ENCODE measurements around the gene MCMBP. TPM values are rescaled to one million over a fixed set of nuclear protein-coding genes. Genes with fewer than 3 reads are reported as not detected.

Gene MCMBP
- total RNA-seq, 2 experiments from 2014 or later = 53.8 to 77.5 TPM

DNA sequence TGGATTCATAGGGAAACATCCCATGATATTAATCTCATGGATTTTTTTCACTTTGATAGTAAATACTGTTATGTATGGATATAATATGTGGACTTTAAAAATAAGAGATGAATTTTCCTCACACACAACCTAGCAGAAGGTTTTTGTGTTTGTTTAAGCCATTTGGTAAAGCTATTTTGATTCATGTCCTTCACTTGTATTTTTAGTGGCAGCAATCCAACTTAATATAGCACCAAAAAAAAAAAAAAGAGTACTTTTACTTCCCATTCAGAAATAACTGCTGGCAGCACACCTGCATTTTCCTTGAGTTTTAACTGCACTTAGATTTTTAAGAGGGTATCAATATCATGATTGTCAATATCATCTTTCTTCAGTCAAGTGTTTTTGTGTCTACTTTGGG is 60.0 kb downstream of the MCMBP start:
- Histone ChIP-seq H3K79me2 (ENCODE audit: insufficient read depth, low read depth, low read length) (no peaks in the 10 kb centered on the region), H2AFZ (ENCODE audit: low read length) (no peak overlapping the region), H3K4me2 (ENCODE audit: low read length) (peak overlapping the region; percentile 46; the same call in 1 of the 2 replicates), H3K9me2 (ENCODE audit: insufficient read depth, low read length) (no peaks in the 10 kb centered on the region), H3K9me3 (ENCODE audit: low read length) (no peaks in the 10 kb centered on the region), H3K27ac (ENCODE audit: low read depth, low read length, poor library complexity, severe bottlenecking) (no peak overlapping the region), H4K20me1 (ENCODE audit: insufficient read depth, low read length) (no peaks in the 10 kb centered on the region), H3K4me3 (ENCODE audit: low read depth, low read length, poor library complexity, severe bottlenecking) (no peak overlapping the region), H3K4me1 (ENCODE audit: insufficient read depth, low read length, poor library complexity, severe bottlenecking) (peaks cover 14% of the 10 kb centered on the region), H3K36me3 (ENCODE audit: insufficient read depth, low read length) (no peaks in the 10 kb centered on the region)
- POLR2A ChIA-PET = interaction anchor here (0.8 to 1.8 kb wide), 2 partner anchors 10 to 14 kb away, joined by 6 to 7 read pairs; no protein-coding TSS in a partner anchor
- BruUV-seq (replicated peaks) = no TSS peak
- TF ChIP-seq CTCF (conservative IDR thresholded peaks at IDR 0.05; ENCODE audit: low read length) (no peak), EZH2phosphoT487 (IDR thresholded peaks at IDR 0.05; ENCODE audit: borderline replicate concordance, low read depth, low read length) (no peak)
- CTCF ChIA-PET (ENCODE audit: unreplicated experiment) = interaction anchor here (0.9 kb wide), 1 partner anchor 125 kb away, joined by 3 read pairs; no protein-coding TSS in a partner anchor
- no peak for DNase-seq (ENCODE audit: low spot score)
- intact Hi-C loops (cut with micrococcal nuclease; ENCODE audit: unreplicated experiment) = no loop called here

- H3K4me1 ChIP-seq (ENCODE audit: insufficient read depth, low read length, poor library complexity, severe bottlenecking) = peaks cover 14% of the 10 kb centered on the region
- no TSS peak for BruUV-seq (replicated peaks)
- no peak for DNase-seq (ENCODE audit: low spot score)
- H3K27ac ChIP-seq (ENCODE audit: low read depth, low read length, poor library complexity, severe bottlenecking) = no peak overlapping the region
- no peak overlapping the region for H3K4me2 ChIP-seq (ENCODE audit: low read length)
- no peaks in the 10 kb centered on the region for H3K36me3 ChIP-seq (ENCODE audit: insufficient read depth, low read length)
- POLR2A ChIA-PET = interaction anchor here (1.8 kb wide), 1 partner anchor 11 kb away, joined by 6 read pairs; no protein-coding TSS in a partner anchor
- TF ChIP-seq EZH2phosphoT487 (IDR thresholded peaks at IDR 0.05; ENCODE audit: borderline replicate concordance, low read depth, low read length) (no peak), CTCF (conservative IDR thresholded peaks at IDR 0.05; ENCODE audit: low read length) (no peak)
- H2AFZ ChIP-seq (ENCODE audit: low read length) = no peak overlapping the region
- H3K9me2 ChIP-seq (ENCODE audit: insufficient read depth, low read length) = no peaks in the 10 kb centered on the region
- H3K9me3 ChIP-seq (ENCODE audit: low read length) = no peaks in the 10 kb centered on the region
- CTCF ChIA-PET (ENCODE audit: unreplicated experiment) = no interaction called here
- H3K4me3 ChIP-seq (ENCODE audit: low read depth, low read length, poor library complexity, severe bottlenecking) = no peak overlapping the region
- H4K20me1 ChIP-seq (ENCODE audit: insufficient read depth, low read length) = no peaks in the 10 kb centered on the region
- intact Hi-C loops (cut with micrococcal nuclease; ENCODE audit: unreplicated experiment) = no loop called here
- no peaks in the 10 kb centered on the region for H3K79me2 ChIP-seq (ENCODE audit: insufficient read depth, low read depth, low read length)
These were observed 61.5 kb downstream of the MCMBP start for GRCh38 chr10:119811122-119811521.

- Histone ChIP-seq H3K4me1 (ENCODE audit: insufficient read depth, low read length, poor library complexity, severe bottlenecking) (peaks cover 14% of the 10 kb centered on the region), H3K36me3 (ENCODE audit: insufficient read depth, low read length) (no peaks in the 10 kb centered on the region), H3K27ac (ENCODE audit: low read depth, low read length, poor library complexity, severe bottlenecking) (no peak overlapping the region), H4K20me1 (ENCODE audit: insufficient read depth, low read length) (no peaks in the 10 kb centered on the region), H2AFZ (ENCODE audit: low read length) (no peak overlapping the region), H3K4me3 (ENCODE audit: low read depth, low read length, poor library complexity, severe bottlenecking) (no peak overlapping the region), H3K9me2 (ENCODE audit: insufficient read depth, low read length) (no peaks in the 10 kb centered on the region), H3K9me3 (ENCODE audit: low read length) (no peaks in the 10 kb centered on the region), H3K4me2 (ENCODE audit: low read length) (no peak overlapping the region), H3K79me2 (ENCODE audit: insufficient read depth, low read depth, low read length) (no peaks in the 10 kb centered on the region)
- CTCF ChIA-PET (ENCODE audit: unreplicated experiment) = no interaction called here
- TF ChIP-seq CTCF (conservative IDR thresholded peaks at IDR 0.05; ENCODE audit: low read length) = no peak
- no peak for TF ChIP-seq EZH2phosphoT487 (IDR thresholded peaks at IDR 0.05; ENCODE audit: borderline replicate concordance, low read depth, low read length)
- POLR2A ChIA-PET = no interaction called here
- BruUV-seq (replicated peaks) = no TSS peak
- intact Hi-C loops (cut with micrococcal nuclease; ENCODE audit: unreplicated experiment) = no loop called here
- DNase-seq (ENCODE audit: low spot score) = no peak
These were observed 64.5 kb downstream of the MCMBP start for GRCh38 chr10:119807960-119808697.
